ENCODE results near the gene DEGS2.
"Not testable (repeated sequence)": the region's sequence is repeated elsewhere in the genome, so short reads cannot be mapped to it uniquely, and the experiment has no call there.

DEGS2 gene

DNA sequence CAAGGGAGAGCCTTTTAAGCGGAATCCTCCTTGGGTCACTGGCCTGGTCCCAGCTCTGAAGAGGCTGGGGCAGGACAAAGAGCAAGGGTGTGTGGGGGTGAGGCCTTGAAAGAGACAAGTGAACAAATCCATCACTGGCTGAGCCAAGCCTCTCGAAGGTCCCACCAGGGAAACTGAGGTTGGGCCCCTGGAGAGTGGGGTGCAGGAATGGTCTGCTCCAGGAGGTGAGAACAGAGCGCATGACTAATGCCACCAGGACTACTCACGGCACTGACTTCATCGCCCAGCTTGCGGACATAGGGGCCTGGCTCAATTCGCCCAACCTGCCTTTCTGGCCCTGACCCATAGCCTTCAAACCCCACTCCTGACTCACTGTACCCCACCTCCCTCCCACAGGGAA is 19.2 kb upstream of the DEGS2 start:
- DNase-seq, result no peak

DNA sequence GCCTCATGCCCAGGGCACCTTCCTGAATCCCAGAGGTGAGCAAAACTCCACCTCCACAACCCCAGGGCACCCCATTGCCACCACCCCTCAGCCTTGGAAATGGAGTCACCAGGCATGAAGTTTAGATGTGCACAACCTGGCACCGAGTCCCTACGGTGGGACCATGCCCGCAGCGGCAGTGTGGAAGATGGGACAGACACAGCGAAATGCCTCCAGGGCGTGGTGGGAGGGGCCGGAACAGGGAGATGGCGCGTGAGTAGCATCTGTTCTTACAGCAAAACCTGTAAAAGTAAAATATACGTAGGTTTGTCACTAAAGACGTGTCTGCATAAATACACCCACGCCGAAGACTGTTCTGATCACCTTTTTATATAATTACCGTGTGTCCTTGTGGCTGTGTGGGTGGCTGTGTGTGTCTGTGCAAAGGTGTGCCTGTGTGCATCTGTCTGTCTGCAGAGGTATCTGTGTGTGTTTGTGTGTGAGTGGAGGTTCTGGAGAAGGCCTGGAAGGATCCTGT is 17.4 kb upstream of the DEGS2 start:
- DNase-seq, result no peak

DNA sequence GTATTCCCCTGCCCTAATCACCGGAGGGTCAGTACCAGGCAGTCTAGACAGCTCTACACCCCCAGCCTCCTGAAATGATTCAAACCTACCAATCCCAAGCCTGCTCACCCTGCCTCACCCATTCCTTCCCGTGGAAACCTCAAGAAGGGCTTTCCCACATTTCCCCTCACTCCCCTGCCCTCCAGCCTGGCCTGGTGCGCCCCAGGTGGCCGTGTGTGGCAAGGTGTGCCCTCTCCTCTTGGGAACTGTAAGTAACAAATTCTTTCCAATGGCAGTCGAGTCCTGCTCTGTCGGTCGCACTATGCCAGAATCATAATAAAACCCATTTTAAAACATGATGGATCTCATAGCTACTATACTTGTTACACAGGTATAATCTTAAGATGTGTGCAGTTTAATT is 13.9 kb upstream of the DEGS2 start:
- no peak for DNase-seq

DNA sequence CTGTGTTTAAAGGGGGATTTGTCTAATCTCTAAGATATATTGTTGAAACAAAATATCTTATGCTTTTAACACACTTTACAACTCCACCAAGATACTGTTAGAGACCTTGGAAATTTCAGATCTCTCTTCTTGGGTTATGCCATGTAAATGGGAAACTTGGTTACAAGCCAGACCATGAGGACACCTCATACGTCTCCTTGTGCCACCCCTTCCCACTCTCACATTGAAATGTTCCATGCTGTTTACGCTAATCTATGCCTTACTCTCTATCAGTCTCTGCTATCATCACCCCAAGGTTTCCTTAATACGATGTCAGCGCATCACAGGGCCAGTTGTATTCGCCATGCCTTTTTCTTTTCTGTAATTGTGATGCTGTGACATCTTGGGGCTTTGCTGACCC is 13.4 kb upstream of the DEGS2 start:
- DNase-seq, result no peak

DNA sequence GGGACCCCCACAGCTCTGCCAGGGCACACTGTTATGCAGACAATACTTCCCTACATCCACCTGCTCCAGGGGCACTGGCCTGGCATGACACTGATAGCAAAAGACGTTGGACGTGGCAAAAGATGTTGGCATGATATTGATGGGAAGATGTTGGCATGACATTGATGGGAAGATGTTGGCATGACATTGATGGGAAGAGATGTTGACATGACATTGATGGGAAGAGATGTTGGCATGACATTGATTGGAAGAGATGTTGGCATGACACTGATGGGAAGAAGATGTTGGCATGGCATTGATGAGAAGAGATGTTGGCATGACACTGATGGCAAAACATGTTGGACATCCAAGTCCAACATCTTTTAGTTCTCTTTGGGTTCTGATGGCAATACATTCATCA is 11.4 kb upstream of the DEGS2 start:
- DNase-seq, result no peak

DNA sequence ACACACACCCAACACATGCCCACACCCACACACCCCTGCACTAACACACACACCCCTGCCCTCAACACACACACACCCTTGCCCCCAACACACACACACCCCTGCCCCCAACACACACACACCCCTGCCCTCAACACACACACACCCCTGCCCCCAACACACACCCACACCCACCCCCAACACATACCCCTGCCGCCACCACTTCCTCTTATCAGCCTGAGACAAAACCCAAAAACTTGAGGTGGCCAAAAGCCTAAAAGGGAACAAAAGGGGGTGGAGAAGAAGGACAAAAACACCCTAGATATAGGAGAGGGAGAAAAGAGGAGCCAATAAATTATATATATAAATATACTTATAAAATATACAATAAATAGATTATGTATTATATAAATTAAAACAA is 9.1 kb upstream of the DEGS2 start:
- no peak for DNase-seq

DNA sequence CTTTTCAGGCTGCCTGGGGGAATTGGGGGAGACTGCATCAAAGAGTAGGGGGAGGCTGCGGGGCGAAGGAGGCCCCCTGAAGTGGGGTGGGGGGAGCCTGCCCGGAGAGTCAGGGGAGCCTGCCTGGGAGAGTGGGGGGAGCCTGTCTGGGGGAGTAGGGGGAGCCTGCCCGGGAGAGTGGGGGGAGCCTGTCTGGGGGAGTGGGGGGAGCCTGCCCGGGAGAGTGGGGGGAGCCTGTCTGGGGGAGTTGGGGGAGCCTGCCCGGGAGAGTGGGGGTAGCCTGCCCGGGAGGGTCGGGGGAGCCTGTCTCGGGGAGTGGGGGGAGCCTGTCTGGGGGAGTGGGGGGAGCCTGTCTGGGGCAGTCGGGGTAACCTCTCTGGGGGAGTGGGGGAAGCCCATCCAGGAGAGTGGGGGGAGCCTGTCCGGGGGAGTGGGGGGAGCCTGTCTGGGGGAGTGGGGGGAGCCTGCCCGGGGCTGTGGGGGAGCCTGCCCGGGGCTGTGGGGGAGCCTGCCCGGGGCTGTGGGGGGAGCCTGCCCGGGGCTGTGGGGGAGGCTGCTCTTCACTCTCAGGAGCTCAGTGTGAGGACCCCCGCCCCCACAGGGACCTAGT is 6.5 kb upstream of the DEGS2 start:
- no peak for DNase-seq

DNA sequence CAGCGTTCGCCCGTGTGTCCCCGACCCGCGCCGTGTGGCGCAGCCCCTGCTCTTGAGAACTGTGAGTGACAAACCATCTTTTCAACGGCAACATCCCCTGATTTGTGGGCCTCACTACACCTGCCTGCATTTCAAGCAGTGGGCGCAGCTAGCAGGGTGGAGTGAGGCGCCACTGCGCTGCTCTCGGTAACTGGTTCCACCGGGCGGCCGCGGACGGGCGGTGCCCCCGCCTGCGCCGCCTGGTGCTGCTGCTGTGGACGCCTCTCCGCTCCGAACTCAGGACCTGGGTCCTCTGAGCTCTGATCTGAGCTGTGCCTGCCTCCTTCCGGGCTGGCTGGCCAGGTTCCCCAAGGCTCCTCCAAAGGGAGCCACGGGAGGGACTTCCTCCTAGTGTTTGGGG is 5.9 kb upstream of the DEGS2 start:
- no peak for DNase-seq

DNA sequence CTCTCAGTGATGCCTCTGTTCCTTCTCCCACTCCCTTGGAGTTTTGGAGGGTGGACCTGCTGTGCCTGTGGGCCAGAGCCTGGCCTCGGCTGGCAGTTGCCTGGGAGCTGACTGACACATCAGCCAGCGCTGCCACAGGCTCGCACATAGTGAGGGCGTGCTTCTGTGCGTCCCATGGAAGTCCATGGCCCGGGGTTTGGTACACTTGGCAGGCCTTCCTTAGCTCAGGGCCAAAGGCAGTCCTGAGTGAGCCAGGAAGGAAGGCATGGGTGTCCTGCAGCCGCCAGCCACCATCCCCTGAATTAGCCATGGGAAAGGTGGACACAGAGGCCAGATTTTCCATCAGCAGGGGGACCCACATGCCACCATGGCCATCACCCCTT is 1.1 kb upstream of the DEGS2 start:
- DNase-seq, result no peak

DNA sequence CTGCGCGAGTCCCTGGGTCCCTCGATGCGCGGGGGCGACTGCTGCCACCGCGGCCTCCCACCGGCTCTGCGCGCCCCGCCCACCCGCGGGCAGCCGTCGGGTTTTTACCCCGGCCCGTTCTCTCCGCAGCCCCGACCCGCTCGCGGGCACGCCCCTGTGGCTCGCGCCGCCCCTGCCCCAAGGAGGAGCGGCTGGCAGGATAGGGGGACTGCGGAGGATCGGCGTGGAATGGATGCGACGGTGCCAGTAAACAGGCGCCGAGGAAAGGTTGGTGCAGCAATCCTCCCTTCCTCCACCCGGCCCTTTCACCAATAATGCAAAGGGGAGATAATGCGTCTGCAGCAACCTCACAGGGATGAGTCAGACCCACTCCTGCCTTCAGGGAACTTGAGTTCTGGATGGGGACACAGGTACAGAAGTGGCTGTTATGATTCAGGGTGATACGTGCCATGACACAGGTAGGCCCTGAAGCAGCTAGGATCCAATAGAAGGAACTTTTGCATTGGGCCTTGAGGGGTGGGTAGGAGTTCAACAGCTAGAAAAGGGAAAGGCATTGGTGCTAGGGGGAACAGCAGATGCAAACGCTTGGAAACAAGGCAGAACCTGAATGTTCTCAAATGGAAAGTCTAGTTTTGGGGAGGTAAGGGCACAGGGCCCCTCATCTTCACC is 554 bp upstream of the DEGS2 start:
- DNase-seq, result no peak

DNA sequence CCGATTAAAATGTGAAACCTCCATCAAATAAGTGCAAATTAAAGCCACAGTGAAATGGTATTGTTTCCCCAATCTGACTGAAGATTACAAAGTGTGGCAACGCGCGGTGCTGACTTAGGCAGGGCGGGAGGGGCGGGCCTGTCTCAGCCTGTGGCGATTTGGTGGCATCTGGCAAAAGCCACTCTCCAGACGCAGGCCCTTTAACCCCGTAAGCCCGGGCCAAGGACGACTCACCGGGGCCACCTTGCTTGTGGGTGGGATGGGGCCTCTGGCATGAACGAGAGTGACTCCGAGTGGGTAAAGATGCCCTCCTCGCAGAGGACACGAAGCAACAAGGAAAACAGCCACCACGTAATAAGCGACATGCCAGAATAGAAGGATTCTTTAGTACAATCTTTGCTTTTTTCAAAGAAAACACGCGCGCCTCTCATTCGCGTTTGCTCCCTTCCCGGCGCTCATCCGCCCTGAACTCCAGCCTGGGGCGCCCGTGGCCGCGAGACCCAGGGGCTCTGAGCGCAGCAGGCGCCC is 815 bp downstream of the DEGS2 start:
- DNase-seq, result no peak

DNA sequence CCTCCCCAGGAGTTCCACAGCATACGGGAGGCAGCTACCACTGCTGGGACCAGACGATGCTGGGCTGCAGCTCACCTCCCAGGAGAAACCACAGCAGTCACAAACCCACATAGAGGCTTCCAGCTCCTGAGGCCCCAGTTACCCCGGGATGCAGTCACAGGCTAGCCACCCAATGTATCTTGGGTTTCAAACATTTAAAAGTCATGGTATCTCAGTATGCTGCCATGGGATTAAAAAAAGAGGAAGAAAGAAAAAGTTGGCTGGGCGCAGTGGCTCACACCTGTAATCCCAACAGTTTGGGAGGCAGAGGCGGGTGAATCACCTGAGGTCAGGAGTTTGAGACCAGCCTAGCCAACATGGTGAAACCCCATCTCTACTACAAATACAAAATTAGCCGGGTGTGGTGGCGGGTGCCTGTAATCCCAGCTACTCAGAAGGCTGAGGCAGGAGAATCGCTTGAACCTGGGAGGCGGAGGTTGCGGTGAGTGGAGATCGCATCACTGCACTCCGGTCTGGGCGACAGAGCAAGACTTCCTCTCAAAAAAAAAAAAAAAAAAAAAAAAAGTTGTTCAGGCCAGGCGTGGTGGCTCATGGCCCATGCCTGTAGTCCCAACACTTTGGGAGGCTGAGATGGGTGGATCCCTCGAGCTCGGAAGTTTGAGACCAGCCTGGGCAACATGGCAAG is 1.8 kb downstream of the DEGS2 start:
- DNase-seq, result not testable (repeated sequence)

DNA sequence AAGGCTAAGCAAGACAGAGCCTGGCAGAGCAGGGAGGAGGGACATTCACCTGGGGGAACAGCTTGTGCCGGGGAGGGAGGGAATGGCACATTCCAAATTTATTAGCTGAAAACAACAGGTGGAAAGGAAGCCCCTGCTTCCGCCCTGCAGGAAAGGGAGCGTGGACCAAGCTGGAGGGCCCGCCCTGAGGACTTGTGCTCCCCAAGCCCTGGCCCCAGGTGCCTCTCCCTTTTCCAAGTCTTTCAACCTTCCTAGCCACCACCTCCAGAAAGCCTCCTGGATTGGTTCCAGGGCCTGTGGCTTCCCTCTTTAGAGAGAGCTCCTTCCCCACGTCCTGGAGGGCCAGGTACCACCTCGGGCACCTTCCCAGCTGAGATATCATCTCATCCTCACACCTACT is 2.7 kb downstream of the DEGS2 start:
- no peak for DNase-seq

DNA sequence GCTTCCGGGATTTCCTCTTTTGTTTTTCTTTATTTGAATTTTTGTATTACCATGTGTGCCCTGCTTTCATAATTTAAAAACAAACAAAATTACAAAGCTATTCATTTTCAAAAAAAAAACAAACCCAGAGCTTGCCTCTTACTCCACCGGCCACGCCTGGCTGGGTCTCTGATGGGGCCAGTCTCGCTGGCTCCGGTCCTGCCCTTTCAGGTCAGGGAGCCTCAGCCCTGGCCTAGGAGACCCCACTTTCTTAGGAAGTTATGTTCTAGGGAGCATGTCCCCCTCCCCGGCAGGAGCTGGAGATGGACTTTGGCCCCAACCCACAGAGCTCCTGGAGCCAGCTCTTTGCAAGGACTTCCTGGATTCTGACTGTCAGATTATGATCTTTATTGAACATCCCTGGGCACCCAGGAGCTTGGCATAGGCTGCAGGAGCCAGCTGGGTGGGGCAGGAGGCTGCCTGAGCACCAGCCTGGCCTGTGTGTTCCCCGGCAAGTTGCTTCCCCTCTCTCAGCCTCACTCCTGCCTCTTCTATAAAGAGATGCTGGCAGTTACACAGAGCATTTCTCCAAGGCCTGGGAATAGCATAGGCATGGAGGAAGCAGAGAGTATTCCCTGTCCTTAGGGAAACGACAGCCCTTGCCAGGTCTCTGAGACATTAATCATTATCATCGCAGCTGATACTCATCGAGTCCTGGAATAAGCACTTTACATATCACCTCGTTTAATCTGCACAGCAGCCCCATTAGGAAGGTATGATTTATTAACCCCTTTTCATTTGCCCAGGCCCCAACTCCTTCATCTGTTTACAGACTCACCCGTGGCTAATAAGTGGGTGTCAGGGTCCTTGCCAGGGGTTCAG is 3.5 kb downstream of the DEGS2 start:
- no peak for DNase-seq

DNA sequence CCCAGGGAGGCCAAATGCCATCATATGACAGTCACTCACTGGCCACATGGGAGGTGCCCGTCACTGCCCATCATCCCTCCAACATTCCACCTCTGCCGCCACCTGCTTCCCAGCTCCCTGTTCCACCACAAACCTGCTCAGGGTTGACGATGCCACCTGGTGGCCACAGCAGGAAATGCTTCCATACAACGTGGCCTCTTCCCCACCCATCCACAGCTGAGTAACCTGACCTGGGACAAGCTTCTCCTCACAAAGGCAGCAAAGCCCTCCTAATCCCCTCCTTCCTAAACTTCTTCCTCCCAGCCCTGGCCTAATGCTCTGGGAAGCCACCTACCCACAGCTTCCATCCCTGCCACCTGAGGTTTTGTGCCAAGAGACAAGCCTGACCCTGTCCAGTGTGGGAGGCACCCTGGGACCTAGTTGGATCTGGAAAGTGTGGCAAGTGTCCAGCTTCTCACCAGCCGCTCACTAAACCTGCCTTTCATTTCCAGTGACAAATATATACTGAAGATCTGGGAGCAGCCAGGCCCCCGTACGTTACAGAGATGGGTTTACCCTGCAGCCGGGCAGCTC is 4.3 kb downstream of the DEGS2 start:
- no peak for DNase-seq

DNA sequence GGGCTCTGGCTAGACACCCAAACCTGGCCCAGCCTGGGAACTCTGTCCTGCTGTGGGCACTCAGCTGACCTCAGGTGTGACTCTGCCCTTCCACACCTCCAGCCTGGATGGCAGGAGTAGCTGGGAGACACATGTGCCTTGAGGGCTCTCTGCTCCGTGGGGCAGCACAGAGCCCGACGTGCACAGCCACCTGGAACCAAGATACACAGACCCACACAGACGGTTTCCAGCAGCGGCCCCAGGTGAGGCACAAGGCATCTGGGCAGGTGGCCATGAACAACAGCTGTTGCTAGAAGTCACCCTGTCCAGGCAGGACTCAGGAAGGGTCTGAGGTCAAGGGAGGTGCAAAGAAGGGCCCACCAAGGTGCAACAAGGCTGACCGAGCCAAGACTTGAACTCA is 5.9 kb downstream of the DEGS2 start:
- no peak for DNase-seq

DNA sequence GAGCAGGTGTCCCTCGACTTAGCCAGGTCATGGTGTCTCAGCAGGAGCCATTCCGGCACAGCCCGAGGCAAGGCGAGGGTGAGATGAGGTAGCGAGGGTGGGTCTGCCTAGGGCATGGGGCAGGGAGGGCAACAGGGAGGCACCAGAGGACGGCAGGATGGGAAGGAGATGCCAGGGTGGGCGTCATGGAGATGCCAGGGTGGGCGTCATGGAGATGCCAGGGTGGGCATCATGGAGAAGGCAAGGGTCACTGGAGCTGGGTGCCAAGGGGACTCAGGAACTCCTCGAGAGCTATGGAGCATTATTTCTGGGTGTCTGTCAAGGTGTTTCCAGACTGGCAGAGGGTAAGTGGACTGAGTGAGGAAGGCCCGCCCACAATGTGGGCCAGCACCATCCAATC is 7.4 kb downstream of the DEGS2 start:
- DNase-seq, result no peak

DNA sequence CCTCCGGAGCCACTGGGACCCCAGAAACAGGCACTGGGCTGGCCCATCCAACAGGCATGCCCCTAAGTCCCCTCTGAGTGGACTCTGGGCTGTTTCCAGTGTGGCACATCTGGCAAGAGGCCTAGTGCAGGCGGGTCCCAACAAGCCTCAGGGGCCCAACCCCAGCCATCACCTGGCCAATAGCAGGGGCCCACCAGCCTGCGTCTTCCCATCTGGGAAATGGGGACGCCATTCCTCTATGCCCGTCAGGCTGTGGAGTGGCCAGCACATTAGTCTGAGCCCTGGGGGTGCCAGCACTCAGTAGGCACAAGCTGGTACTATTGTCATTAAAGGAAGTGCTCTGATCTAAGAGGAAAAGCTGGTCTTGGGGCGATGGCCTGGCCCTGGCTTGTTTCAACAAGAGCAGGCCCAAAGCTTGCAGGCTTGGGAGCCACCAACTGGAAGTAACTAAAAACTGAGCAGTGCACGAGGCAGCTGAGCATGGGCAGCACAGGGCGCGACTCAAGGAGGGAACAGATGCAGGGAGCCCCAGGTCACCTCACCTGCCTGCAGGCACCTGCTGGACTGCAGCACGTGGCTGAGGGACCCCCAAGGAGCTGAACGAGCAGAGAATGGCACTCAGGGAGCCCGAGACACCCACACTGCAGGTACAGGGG is 8.4 kb downstream of the DEGS2 start:
- no peak for DNase-seq

DNA sequence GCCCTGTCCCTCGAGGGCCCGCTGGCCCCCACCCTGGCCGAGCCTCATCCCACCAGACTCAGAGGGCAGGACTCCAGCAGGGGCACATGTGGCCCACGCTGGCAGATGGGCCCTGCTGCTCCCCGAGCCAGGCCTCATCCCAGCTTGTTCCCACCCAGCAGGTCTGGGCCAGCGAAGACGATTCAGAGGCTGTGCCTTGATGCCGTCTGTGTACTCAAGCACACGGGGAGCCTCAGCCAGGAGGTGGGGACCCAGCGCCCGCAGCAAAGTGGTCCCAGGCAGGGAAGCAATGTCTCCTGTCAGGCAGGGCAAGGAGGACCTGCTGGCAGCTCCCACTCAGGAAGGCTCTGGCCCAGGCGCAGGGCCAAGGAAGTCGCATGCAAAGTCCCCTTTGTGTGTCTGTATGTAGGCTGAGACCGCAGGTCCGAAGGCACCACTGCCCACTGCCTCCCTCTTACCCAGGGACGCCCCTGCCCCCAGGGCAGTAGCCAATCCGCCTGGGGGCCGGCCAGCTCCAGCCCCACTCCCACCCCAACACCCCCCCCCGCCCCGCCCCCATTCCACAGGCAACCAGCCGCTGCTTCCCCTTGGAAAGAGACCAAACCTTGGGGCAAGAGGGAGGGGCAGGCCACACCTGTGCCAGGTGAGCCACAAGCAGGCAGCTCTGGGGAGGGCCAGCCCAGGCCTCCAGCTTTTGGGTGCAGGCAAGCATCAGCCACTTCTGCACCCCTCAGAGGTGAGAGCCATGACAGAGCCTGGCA is 9.4 kb downstream of the DEGS2 start:
- no peak for DNase-seq

DNA sequence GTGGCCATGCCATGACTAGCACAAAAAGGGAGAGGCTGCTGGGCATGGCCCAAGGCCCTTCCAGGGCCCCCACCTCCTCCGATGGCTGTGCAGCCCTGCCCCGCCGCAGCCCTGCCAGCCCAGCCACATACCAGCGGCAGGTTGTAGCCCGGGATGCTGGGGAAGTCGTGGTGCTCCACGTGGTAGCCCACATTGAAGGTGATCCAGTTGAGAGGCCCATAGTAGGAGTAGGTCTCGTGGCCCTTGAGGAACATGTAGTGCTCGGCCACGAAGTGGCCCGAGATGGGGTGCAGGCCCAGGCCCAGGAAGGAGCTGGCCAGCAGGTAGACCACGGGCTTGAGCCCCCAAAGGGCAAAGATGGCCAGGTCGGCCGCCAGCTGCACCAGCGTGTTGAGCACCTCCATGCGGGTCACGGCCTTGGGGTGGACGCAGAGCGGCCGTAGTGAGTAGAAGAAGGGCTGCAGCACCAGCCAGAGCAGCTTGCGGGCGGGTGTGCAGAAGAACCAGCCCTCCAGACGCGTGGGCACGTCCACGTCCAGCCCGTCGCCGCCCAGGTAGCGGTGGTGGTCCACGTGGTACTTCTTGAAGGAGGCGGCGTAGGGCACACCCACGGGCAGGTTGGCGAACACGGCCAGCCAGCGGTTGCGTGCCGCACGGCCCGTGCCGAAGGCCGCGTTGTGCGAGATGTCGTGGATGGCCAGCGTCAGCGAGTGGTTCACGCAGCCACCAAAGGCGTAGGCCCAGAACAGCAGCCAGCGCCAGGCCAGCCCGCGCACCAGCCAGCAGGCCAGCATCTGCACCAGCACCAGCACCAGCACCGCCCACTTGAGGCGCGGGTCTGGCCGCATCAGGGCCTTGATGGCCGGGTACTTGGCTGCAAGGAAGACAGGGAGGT is 10.4 kb downstream of the DEGS2 start:
- DNase-seq, result no peak
